Spleen (tissue), 7 donors: ENCODE results near the gene CGREF1.

Experiments
- CTCF ChIP-seq, 11 experiments: fragments of 200-600 bp in 7 of 11; fragments of 450-650 bp in 4 of 11; sonication (generic) in 4 of 11; IDR thresholded peaks in 8 of 11; conservative IDR thresholded peaks in 3 of 11; 1 replicate in 7 of 11; 2 replicates in 4 of 11; pipeline versions ENCODE4 v1.4.0 to v1.8.0; 2016 to 2021; ENCODE audit warnings: antibody characterized with exemption in 11 of 11, inconsistent platforms in 4 of 11, mild to moderate bottlenecking in 1 of 11
- POLR2A ChIP-seq, 3 donors: fragments of 450-650 bp; IDR thresholded peaks; one replicate each; pipeline ENCODE4 v1.5.1; 2017; ENCODE audit warnings: antibody characterized with exemption in 3 of 3, mild to moderate bottlenecking in 1 of 3
- POLR2AphosphoS5 ChIP-seq, 3 donors: sonication (generic); formaldehyde crosslinking; IDR thresholded peaks; one replicate each; pipeline ENCODE4 v1.5.1; 2017; ENCODE audit warnings: antibody characterized with exemption in 3 of 3
- donor health status: DM: no; HTN: no; CAD: no; lungs with moderate emphysema.
- donor health status: DM: no; HTN: no; CAD: no.
- donor health status: DM: no; HTN: no; CAD: no.

- no peak for TF ChIP-seq POLR2A (IDR thresholded peaks at IDR 0.05)
- TF ChIP-seq CTCF (IDR thresholded peaks at IDR 0.05 in 8 of 11, conservative IDR thresholded peaks at IDR 0.05 in 3 of 11) = no peak
- TF ChIP-seq POLR2AphosphoS5 (IDR thresholded peaks at IDR 0.05) = no peak
These were observed 24.4 kb upstream of the CGREF1 start for GRCh38 chr2:27143285-27143684.
